A549 (cell line): ENCODE measurements around the gene CD79A.

ENCODE experiments used
- CBX8 ChIP-seq: fragments of 200-600 bp; sonication (generic); IDR thresholded peaks from 2 replicates; pipeline ENCODE4 v1.6.1; 2016
- CHD4 ChIP-seq: fragments of 200-600 bp; sonication (generic); IDR thresholded peaks from 2 replicates; pipeline ENCODE4 v1.6.1; 2016; ENCODE audit warnings: antibody characterized with exemption, mild to moderate bottlenecking, borderline replicate concordance
- CTCF ChIP-seq: fragments of >200 bp; sonication (Bioruptor Twin); formaldehyde crosslinking; IDR thresholded peaks from 3 replicates; pipeline ENCODE4 v1.5.1; 2016
- EP300 ChIP-seq, 2 experiments: fragments of >200 bp; sonication (Bioruptor Twin); formaldehyde crosslinking; IDR thresholded peaks; 2 replicates in 1 of 2; 3 replicates in 1 of 2; pipeline ENCODE4 v1.6.1; 2016 to 2017
- ESRRA ChIP-seq: fragments of 150-350 bp; IDR thresholded peaks from 2 replicates; pipeline ENCODE4 v1.6.1; 2014; ENCODE audit warnings: mild to moderate bottlenecking, low read length, borderline replicate concordance
- HDAC2 ChIP-seq: fragments of 200-600 bp; sonication (generic); IDR thresholded peaks from 2 replicates; pipeline ENCODE4 v1.6.1; 2016
- MAZ ChIP-seq: fragments of 150-350 bp; IDR thresholded peaks from 2 replicates; pipeline ENCODE4 v1.6.1; 2014; ENCODE audit warnings: antibody characterized with exemption, low read depth, low read length, borderline replicate concordance
- POLR2A ChIP-seq: IDR thresholded peaks from 2 replicates; pipeline ENCODE4 v1.6.1; 2012; ENCODE audit warnings: mild to moderate bottlenecking, low read length
- TP53 ChIP-seq: fragments of 250-450 bp; sonication (Bioruptor Pico); IDR thresholded peaks from 2 replicates; pipeline ENCODE4 v1.5.0; 2021; ENCODE audit warnings: mild to moderate bottlenecking, moderate library complexity
- ZFP36 ChIP-seq: fragments of 450-650 bp; IDR thresholded peaks from 2 replicates; pipeline ENCODE4 v1.6.1; 2014; ENCODE audit warnings: borderline replicate concordance; ENCODE audit not compliant: partially characterized antibody

- TF ChIP-seq CBX8 (no peak), CTCF (no peak), CHD4 (no peak), ESRRA (no peak), ZFP36 (no peak), HDAC2 (no peak), EP300 (IDR thresholded peaks at IDR 0.05) (no peak), MAZ (no peak), POLR2A (no peak), TP53 (CRISPR knock-in tag) (no peak; the same call in 1 of the 2 replicates)
Measured at GRCh38 chr19:41861846-41862245, 15.2 kb upstream of the CD79A start.
